Gastrocnemius medialis (tissue), 4 donors: ENCODE data around the gene PCF11.

Experiments used
- CTCF ChIP-seq, 5 experiments: fragments of 450-650 bp in 3 of 5; fragments of 200-600 bp in 2 of 5; sonication (generic) in 2 of 5; IDR thresholded peaks in 4 of 5; conservative IDR thresholded peaks in 1 of 5; 1 replicate in 4 of 5; 2 replicates in 1 of 5; pipeline ENCODE4 v1.5.1; 2016 to 2019; ENCODE audit warnings: antibody characterized with exemption in 5 of 5, mild to moderate bottlenecking in 3 of 5, moderate library complexity in 3 of 5
- POLR2A ChIP-seq, 2 donors: fragments of 450-650 bp; IDR thresholded peaks; one replicate each; pipeline ENCODE4 v1.6.1; 2017; ENCODE audit warnings: antibody characterized with exemption in 2 of 2, mild to moderate bottlenecking in 2 of 2, moderate library complexity in 2 of 2

DNA sequence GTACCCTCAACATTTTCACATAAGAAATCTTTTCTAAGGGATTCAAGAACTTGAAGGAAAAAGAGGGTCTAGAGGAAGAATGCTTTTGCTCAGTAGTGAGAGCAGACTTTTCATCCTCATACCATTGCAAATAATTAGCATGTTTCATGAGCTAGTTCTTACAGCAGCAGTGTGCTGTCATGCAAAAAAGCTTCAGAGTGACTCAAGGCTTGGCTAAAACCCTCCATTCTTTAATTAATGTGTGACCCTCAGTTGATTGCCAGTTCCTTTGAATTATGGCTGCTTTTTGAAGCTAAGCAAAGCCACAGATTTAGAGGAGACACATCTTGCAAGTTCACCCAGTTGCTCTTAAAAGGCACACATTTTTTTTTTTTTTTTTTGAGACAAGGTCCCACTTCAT, 36.6 kb upstream of the PCF11 start:
- TF ChIP-seq CTCF (IDR thresholded peaks at IDR 0.05 in 4 of 5, conservative IDR thresholded peaks at IDR 0.05 in 1 of 5), result no peak
- no peak for TF ChIP-seq POLR2A (IDR thresholded peaks at IDR 0.05)
